ENCODE data around the gene SLC35F1. TPM values are rescaled to one million over a fixed set of nuclear protein-coding genes. Genes with fewer than 3 reads are reported as not detected.

SLC35F1 gene
- total RNA-seq, 3 donors from 2014 or later = 0.23 to 6.1 (median 0.29) TPM

GRCh38 chr6:117928833-117929232, 21.8 kb downstream of the SLC35F1 start:
- intact Hi-C loops (cut with DNase I, micrococcal nuclease) = no loop called here
- DNase-seq = no peak
- H3K9me3 ChIP-seq = peaks cover 13% of the 10 kb centered on the region
- no peaks in the 10 kb centered on the region for H3K36me3 ChIP-seq (ENCODE audit: low read depth)
- TF ChIP-seq, protein P1, sequence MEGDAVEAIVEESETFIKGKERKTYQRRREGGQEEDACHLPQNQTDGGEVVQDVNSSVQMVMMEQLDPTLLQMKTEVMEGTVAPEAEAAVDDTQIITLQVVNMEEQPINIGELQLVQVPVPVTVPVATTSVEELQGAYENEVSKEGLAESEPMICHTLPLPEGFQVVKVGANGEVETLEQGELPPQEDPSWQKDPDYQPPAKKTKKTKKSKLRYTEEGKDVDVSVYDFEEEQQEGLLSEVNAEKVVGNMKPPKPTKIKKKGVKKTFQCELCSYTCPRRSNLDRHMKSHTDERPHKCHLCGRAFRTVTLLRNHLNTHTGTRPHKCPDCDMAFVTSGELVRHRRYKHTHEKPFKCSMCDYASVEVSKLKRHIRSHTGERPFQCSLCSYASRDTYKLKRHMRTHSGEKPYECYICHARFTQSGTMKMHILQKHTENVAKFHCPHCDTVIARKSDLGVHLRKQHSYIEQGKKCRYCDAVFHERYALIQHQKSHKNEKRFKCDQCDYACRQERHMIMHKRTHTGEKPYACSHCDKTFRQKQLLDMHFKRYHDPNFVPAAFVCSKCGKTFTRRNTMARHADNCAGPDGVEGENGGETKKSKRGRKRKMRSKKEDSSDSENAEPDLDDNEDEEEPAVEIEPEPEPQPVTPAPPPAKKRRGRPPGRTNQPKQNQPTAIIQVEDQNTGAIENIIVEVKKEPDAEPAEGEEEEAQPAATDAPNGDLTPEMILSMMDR (IDR thresholded peaks at IDR 0.05) = no peak
- no peak for ATAC-seq
- H3K4me3 ChIP-seq = no peak overlapping the region
- no peaks in the 10 kb centered on the region for H3K4me1 ChIP-seq (ENCODE audit: low read depth)

- TF ChIP-seq, protein P1 (IDR thresholded peaks at IDR 0.05) = no peak
- no peak overlapping the region for H3K4me3 ChIP-seq
- no peak for DNase-seq
- H3K4me1 ChIP-seq (ENCODE audit: low read depth) = no peaks in the 10 kb centered on the region
- no peak for ATAC-seq
- intact Hi-C loops (cut with DNase I, micrococcal nuclease) = no loop called here
- peaks cover 13% of the 10 kb centered on the region for H3K9me3 ChIP-seq
- no peaks in the 10 kb centered on the region for H3K36me3 ChIP-seq (ENCODE audit: low read depth)
Measured at GRCh38 chr6:117929501-117929900, 22.4 kb downstream of the SLC35F1 start.

GRCh38 chr6:117930645-117931044, 23.6 kb downstream of the SLC35F1 start:
- intact Hi-C loops (cut with DNase I, micrococcal nuclease) = no loop called here
- no peak for ATAC-seq

DNA sequence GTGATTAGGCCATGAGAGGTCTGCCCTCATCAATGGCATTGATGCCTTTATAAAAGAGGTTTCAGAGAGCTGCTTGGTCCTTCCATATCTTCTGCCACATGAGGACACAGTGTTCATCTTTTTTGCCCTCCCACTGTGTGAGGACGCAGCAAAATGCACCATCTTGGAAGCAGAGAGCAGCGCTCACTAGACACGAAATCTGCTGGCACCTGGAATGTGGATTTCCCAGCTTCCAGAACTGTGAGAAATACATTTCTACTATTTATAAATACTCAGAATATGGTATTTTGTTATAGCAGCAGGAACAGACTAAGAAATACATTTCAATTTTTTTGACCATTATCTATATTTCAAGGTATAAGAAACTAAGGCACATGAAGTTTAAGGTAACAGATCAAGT, 24.9 kb downstream of the SLC35F1 start:
- H3K4me3 ChIP-seq = no peak overlapping the region
- DNase-seq (no peak), ATAC-seq (no peak)
- H3K36me3 ChIP-seq (ENCODE audit: low read depth) = no peaks in the 10 kb centered on the region
- TF ChIP-seq, protein P1 (IDR thresholded peaks at IDR 0.05) = no peak
- peaks cover 13% of the 10 kb centered on the region for H3K9me3 ChIP-seq
- no peaks in the 10 kb centered on the region for H3K4me1 ChIP-seq (ENCODE audit: low read depth)
- intact Hi-C loops (cut with DNase I, micrococcal nuclease) = no loop called here

More at GRCh38 chr6:117930645-117931044, 23.6 kb downstream of the SLC35F1 start:
- Histone ChIP-seq H3K36me3 (ENCODE audit: low read depth) (no peaks in the 10 kb centered on the region), H3K9me3 (peaks cover 13% of the 10 kb centered on the region), H3K4me1 (ENCODE audit: low read depth) (no peaks in the 10 kb centered on the region), H3K4me3 (no peak overlapping the region)
- TF ChIP-seq, protein P1 (IDR thresholded peaks at IDR 0.05) = no peak
- no peak for DNase-seq

- TF ChIP-seq, protein P1 (IDR thresholded peaks at IDR 0.05) = no peak
- Histone ChIP-seq H3K36me3 (ENCODE audit: low read depth) (no peaks in the 10 kb centered on the region), H3K4me1 (ENCODE audit: low read depth) (no peaks in the 10 kb centered on the region), H3K4me3 (no peak overlapping the region), H3K9me3 (peaks cover 13% of the 10 kb centered on the region)
- ATAC-seq = no peak
- intact Hi-C loops (cut with DNase I, micrococcal nuclease) = no loop called here
- DNase-seq = no peak
Measured at GRCh38 chr6:117932676-117933075, 25.6 kb downstream of the SLC35F1 start.

GRCh38 chr6:117933471-117933870, 26.4 kb downstream of the SLC35F1 start:
- TF ChIP-seq, protein P1 (IDR thresholded peaks at IDR 0.05) = no peak
- intact Hi-C loops (cut with DNase I, micrococcal nuclease) = no loop called here

More at GRCh38 chr6:117933471-117933870, 26.4 kb downstream of the SLC35F1 start:
- peaks cover 6% of the 10 kb centered on the region for H3K9me3 ChIP-seq
- H3K36me3 ChIP-seq (ENCODE audit: low read depth) = no peaks in the 10 kb centered on the region
- no peaks in the 10 kb centered on the region for H3K4me1 ChIP-seq (ENCODE audit: low read depth)
- ATAC-seq (no peak), DNase-seq (no peak)
- no peak overlapping the region for H3K4me3 ChIP-seq
